ENCODE results near the gene MAP3K21.
A peak's percentile ranks its signal among the peaks of the same experiment; 100 is the strongest.

MAP3K21 gene

DNA sequence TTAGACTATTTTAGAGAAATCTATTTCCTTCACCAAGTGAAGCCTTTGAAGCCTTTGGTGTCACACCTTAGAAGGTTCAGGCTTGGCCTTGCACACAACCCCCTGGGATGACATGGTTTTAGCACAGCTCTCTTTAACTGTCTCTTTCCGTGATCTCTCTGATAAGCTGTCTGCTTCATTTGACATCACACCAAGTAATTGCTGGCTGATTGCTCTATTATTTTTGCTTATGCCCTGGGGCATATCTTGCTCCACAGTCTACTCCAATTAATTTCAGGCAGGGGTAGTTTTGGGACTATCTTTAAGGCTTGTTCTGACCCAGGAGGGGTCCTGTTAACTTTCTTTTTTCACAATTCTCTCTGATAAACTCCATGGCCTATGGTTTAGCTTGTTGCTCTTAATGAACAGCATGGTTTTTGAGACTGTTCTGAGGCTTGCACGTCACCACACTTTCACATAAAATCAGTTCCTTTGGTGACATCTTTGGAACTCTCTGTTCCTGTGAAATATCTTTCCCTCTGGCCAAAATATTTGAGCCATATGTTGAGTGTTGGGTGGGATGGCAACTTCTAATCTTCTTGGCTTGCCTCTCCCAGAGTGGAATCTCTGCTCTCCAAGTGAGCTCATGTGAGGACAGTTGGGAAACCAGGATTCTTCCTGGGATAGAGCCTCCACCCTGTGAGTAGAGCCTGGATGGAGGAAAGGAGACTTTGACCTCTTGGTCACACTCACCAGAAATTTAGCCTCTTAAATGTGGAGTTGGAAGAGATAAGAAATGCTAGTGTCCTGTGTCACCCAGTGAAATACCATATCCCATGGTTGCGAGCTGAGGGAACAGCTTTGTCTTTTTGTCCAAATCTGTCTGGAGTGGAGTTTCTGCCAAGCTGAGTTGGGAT is 63.6 kb downstream of the MAP3K21 start:
- no peak for DNase-seq

DNA sequence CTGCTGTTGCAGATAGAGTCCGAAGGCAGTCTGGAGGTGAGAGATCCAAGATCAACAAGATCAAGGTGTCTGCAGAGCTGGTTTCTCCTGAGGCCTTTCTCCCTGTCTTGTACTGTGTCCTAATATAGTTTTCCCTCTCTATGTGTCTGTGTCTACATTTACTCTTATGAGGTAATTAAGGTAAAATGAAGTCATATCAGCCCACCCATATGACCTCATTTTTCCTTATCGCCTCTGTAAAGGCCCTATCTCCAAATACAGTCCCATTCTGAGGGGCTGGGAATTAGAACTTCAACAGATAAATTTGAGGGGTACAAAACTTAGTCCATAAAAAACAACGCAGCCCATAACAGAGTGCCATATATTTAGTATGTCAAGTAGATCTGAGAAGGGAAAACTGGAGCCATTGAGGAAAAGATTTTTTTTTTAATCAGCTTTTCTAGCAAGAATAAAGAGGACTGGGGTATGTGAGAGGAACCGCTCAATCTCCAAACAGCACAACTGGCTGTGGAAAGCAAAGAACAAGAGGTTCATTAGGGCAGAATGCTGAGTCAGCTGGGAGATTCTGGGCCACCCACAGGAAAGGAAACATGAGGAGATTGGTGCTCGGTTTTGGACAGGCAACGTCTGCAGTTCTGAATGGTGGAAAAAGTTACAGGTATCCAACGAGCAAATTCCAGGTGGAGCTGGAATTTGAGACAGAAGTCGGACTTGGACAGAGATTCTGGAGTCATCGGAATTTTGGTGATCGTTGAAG is 65.7 kb downstream of the MAP3K21 start:
- no peak for DNase-seq

DNA sequence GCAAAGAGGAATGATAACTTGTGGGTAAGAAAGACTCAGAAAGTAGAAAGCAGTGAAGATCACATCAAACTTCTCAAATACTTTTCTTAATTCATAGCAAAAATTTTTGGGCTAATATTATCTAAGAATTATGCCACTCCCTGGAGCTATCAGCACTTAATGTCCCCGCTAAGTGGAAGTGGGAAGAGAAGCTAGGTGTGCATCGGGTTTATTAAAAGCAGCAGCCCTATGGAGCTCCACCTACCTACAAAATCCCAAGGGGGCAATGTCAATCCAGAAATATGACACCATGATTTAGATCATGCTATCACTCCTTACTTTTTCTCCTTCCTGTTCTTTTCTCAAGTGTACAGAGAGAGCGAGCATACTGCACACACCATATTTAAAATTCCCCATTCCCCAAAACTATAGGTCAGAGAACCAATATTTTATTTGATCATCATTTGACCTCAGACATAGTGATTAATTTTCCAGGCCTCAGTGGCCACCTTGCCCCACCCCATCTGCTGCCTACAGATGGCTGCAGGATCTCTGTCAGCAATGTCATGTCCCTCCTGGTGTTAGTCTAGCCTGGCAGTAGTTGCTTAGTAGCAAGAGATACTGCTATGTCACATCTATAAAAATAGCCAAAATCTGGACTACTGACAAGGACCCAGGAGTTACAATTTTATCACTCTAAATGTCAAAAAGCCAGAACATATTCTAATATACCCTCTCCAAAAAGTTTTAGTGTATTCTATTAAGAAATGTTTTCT is 66.6 kb downstream of the MAP3K21 start:
- no peak for DNase-seq

GRCh38 chr1:233394860-233395717 is 67.6 kb downstream of the MAP3K21 start:
- peak in 1 of 5 experiments; percentile 64 for DNase-seq

GRCh38 chr1:233395863-233396646 is 68.5 kb downstream of the MAP3K21 start:
- no peak for DNase-seq

DNA sequence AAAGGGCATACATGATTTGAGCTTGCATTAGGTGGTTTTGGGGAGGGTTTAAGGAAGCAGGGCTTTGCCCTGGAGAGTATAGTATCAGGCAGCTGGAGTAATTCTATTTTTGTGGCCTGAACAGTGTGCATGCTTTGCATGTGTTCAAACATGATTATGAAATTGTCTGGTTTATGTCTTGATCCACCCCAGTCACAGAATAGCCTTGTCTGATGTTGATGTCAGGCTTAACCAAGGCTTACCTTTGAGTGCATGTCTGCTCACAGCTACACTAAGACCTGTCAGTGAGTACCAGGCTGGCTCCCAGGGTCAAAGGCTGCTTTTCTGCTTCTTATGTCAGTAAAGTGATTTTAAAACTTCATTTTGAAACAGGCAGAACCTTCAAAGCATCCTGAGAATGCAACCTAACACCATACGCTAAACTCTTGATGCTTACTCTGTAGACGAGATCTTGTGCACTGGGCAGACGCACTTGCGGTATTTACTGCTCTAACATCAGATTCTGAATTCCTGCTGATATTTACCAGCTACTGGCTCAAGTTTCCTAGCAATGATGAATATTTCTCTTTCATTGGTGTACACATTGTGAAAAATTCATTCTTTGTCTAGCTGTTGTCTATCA is 78.9 kb downstream of the MAP3K21 start:
- peak in 1 of 5 experiments; percentile 14 for DNase-seq

GRCh38 chr1:233406994-233407631 is 79.6 kb downstream of the MAP3K21 start:
- peak in 1 of 5 experiments; percentile 67 for DNase-seq

GRCh38 chr1:233409540-233409939 is 82.0 kb downstream of the MAP3K21 start:
- DNase-seq, result no peak

DNA sequence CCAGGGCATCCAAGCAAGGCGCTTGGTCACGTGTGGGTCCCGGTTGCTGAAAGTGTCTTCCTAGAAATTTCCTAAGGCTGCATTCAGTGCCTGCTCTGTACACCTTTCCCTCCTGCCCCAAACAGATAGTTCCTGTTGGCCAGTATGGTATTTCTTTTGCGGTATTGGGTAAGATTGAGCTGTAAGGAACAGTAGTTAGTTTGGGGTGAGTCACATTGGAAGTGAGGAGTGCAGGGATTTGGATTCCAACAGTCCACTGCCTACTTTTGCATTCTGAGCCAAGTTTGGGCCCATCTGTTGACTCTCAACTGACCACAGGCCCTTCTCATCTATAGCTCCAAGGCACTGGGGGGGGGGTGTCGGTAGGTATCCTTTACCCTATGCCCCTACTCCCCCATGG is 83.4 kb downstream of the MAP3K21 start:
- DNase-seq, result no peak

GRCh38 chr1:233412812-233413211 is 85.3 kb downstream of the MAP3K21 start:
- DNase-seq, result no peak

GRCh38 chr1:233421293-233421692 is 93.8 kb downstream of the MAP3K21 start:
- no peak for DNase-seq

DNA sequence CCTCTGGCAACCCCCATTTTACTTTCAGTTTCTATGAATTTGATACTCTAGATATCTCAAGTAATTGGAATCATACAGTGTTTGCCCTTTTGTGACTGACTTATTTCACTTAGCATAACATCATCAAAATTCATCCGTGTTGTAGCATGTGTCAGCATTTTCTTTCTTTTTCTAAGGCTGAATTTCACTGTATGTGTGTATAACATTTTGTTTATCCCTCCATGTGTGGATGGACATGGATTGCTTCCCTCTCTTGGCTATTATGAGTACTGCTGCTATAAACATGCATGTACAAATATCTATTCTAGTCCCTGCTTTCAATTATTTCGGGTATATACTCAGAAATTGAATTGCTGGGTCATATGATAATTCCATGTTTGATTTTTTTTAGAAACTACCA is 97.3 kb downstream of the MAP3K21 start:
- DNase-seq, result no peak

GRCh38 chr1:233427907-233428306 is 100.4 kb downstream of the MAP3K21 start:
- DNase-seq, result no peak

DNA sequence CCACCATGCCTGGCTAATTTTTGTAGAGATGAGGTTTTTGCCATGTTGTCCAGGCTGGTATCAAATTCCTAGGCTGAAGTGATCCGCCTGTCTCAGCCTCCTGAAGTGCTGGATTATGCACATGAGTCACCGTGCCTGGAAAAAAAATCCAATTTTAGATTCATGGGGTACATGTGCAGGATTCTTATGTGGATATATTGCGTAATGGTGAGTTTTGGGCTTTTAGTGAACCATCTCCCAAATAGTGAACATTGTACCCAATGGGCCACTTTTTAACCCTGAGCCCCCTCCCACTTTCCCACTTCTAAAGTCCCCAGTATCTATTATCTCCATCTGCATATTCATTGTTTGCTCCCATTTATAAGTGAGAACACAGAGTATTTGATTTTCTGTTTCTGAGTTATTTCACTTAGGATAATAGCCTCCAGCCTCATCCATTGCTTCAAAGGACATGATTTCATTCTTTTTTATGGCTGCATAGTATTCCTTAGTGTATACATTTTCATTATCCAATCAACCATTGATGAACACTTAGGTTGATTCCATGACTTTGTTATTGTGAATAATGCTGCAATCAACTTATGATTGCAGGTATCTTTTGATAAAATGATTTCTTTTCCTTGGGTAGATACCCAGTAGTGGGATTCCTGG is 104.4 kb downstream of the MAP3K21 start:
- DNase-seq, result no peak

GRCh38 chr1:233432916-233433315 is 105.4 kb downstream of the MAP3K21 start:
- DNase-seq, result no peak

GRCh38 chr1:233433436-233434210 is 106.1 kb downstream of the MAP3K21 start:
- DNase-seq, result no peak

Measured in T-helper 2 cell (primary cell).